Stimulated activated CD4-positive, alpha-beta T cell treated with anti-CD3 and anti-CD28 coated beads, Interleukin-12 subunit alpha, Interleukin-12 subunit beta, amount 100 ng/mL, for 4 hours (primary cell): ENCODE measurements around the gene FXYD6.
A peak's percentile ranks its signal among the peaks of the same experiment; 100 is the strongest.

ENCODE experiments used
- DNase-seq: peaks from one replicate; pipeline ENCODE4 v3.0.0-alpha.2; 2020

Gene FXYD6

GRCh38 chr11:117910525-117910924 is 34.1 kb upstream of the FXYD6 start:
- no peak for DNase-seq

- DNase-seq = no peak
These were observed 33.3 kb upstream of the FXYD6 start for GRCh38 chr11:117909611-117910382.

GRCh38 chr11:117908959-117909610 is 32.6 kb upstream of the FXYD6 start:
- DNase-seq = no peak

GRCh38 chr11:117908109-117908895 is 31.8 kb upstream of the FXYD6 start:
- DNase-seq = no peak

GRCh38 chr11:117907276-117908108 is 31.0 kb upstream of the FXYD6 start:
- DNase-seq = peak; percentile 60

DNA sequence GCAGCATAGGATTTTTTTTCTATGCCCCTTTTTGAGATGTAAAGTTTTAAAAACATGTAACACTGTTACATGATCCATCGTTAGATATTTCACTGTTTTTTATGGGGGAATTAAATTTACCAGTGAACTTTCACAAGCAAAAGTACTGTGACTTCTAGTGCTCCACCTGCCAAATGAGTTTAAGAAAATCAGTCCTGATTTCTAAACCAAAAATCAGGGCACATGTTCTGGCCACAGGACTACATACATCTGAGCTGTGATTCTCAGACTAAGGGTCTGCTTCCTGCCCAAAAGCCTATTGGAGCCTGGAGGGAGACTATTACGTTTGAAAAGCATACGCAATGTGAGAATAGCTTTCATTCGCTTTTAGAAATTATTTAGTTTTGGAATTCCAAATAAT is 30.3 kb upstream of the FXYD6 start:
- no peak for DNase-seq

GRCh38 chr11:117906126-117906525 is 29.7 kb upstream of the FXYD6 start:
- DNase-seq = no peak

DNA sequence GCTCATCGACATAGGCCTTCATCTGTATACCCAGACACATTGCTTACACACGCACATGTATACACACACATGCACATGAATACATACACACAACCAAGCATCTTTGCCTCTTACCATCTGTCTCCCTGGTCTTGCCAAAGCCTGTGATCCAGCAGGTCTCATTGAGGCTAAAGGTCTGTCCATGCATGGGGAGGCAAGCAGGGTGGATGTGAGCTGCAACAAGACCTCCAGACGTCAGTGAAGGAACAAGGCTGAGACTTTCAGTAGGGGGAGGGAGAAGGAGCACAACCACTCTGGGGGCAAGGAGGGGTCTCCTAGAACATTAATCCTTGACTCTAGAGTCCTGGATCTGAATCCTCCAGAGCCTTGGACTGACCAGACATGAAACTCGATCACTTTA is 29.1 kb upstream of the FXYD6 start:
- DNase-seq = no peak

- DNase-seq = no peak
These were observed 27.3 kb upstream of the FXYD6 start for GRCh38 chr11:117903505-117904382.

DNA sequence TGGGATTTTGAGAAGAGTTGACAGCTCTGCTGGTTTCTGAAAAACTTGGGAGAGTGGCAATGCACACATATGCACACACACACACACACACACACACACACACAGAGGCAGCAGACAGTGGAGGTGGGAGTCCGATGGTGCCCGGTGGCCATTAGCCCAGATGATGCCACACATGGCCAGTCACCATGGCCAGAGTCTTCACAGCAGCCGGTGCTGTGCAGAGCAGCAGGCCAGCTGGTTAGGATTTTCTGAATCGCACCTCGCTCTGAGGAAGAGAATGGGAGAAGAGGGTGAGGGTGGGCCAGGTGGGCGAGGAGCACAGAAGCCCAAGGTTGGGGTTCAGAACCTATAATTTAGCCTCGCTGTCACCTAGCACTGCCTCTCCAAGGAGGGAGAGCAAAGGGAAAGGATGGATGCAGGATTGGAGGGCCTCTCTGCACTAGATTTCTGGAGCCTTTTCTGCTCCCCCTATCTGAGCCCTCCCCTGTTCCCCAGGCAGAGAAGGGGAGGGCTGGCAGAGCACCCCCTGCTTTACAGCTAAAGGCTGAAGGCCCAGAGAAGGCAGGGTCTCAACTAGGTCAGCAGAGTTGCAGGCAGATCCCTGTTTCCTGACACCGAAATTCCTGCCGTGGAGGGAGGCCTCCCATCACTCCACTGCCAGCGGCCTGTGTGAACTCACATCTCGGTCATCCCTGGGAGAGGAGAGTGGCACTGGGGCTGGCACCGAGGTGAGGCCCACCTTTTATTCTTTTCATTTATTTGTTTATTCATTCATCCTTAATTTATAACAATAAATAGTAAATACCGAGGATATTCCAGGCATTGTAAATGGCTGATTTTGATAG is 25.8 kb upstream of the FXYD6 start:
- DNase-seq = no peak

DNA sequence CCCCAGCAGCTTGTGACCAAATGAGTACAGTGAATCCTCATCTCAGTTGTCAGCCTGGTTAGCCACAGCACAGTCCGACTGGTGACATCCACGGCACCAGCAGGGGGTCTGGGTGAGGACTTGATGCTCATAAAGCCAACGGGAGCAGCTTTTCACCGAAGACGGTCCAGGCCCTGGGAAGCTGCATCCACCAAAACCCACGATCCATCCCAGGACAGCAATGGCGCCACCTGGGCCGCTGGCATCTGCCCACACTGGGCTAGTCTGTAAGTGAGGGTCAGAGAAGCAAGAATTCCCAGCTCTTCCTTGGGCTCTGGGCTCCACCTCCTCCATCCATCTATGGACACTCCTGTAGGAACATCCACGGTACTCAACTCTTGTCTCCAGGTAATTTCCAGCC is 25.1 kb upstream of the FXYD6 start:
- DNase-seq = no peak

GRCh38 chr11:117900720-117901440 is 24.4 kb upstream of the FXYD6 start:
- DNase-seq = no peak

DNA sequence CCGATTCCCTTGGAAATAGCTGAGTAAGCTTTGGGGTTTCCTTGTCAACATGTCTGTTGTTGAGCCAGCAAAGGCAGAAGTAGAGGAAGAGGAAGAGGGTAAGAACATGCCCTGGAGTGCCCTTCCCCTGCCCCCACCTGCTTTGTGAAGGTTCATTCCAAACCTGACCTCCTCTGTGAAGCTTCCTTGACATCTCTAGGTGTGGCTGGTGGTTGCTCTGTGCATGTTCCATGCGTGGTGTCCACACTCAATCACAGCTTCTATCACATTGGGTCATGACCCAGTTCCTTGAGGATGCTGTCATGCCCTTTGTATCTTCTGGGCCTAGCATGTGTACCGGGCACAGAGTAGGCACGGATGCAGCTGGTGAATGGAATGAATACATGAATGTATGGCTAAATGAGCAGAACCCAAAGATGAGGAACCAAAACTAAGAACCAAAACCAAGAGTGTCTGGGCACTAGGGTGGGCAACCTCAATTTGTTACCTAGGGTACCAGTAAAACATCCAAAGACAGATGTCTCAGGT is 23.7 kb upstream of the FXYD6 start:
- DNase-seq = no peak

GRCh38 chr11:117898059-117898458 is 21.6 kb upstream of the FXYD6 start:
- DNase-seq = no peak

DNA sequence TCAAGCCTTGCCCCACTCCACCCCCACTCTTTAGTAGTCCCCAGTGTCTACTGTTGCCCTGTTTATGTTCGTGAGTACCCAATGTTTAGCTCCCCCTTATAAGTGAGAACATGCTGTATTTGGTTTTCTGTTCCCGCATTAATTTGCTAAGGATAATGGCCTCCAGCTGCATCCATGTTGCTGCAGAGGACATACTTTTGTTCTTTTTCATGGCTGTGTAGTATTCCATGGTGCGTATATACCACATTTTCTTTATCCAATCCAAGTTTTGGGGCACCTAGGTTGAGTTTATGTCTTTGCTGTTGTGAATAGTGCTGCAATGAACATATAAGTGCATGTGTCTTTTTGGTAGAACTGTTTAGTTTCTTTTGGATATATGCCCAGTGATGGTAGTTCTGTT is 16.2 kb upstream of the FXYD6 start:
- DNase-seq = no peak

DNA sequence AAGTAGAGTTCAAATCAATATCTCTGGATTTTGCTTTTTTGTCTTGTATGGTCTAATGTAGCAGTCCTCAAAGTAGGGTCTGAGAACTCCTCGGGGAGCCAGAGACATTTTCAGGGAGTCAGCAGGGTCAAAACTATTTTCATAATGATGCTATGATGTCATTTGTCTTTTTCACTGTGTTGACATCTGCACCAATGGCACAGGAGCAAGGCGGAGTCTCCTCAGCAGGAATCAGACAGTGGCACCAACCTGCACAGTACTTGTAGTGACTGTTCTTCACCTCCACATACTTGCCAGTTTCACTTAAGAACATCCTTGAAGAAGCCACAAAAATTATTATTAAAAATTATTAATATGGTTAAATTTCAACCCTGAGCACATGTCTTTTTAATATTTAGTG is 14.9 kb upstream of the FXYD6 start:
- no peak for DNase-seq

GRCh38 chr11:117888139-117888566 is 11.7 kb upstream of the FXYD6 start:
- no peak for DNase-seq

GRCh38 chr11:117887431-117888138 is 11.1 kb upstream of the FXYD6 start:
- no peak for DNase-seq

GRCh38 chr11:117885777-117886176 is 9.3 kb upstream of the FXYD6 start:
- no peak for DNase-seq
